HCT116 (cell line): ENCODE measurements around the gene CHTF18. TPM values are rescaled to one million over a fixed set of nuclear protein-coding genes. Genes with fewer than 3 reads are reported as not detected.
A peak's percentile ranks its signal among the peaks of the same experiment; 100 is the strongest.

Source experiments
- ATAC-seq: fragments of 200-7000 bp; cut with Tn5 transposase; 2 replicates; pipeline ENCODE4 v1.9.1; 2020; ENCODE audit warnings: mild to moderate bottlenecking, moderate library complexity
- BruUV-seq: library from RNA; stranded (reverse); fragments of 400-500 nt; replicated peaks from 2 replicates; lab custom pipeline; 2021; lab: Mats Ljungman, UMichigan
- CTCF ChIA-PET: fragments of 300-600 bp; sonication (Branson Sonifier 250); formaldehyde crosslinking; loops from one replicate; lab custom pipeline; 2021; ENCODE audit warnings: antibody characterized with exemption; lab: Charles Lee
- POLR2A ChIA-PET: fragments of 300-600, 350-600 bp; sonication (Branson Sonifier 250); formaldehyde crosslinking; loops from one replicate; lab custom pipeline; 2021; ENCODE audit warnings: antibody characterized with exemption; lab: Charles Lee
- RAD21 ChIA-PET, 2 experiments: fragments of 300-600 bp; sonication (Branson Sonifier 250); formaldehyde crosslinking; loops; one replicate each; lab custom pipeline; 2023; ENCODE audit warnings: low total read pairs in 2 of 2; ENCODE audit not compliant: uncharacterized antibody in 2 of 2, unreplicated experiment in 2 of 2, low non-redundant PET in 1 of 2; lab: Charles Lee
- DNase-seq: peaks from one replicate; pipeline ENCODE4 v3.0.0-alpha.2; 2010; ENCODE audit warnings: low read depth, low spot score
- H2AFZ ChIP-seq: fragments of 200-600 bp; shearing (Covaris generic), sonication (generic); 2 replicates; pipeline ENCODE4 v1.6.1; 2017; ENCODE audit warnings: low read depth, mixed run types, mixed read lengths, antibody characterized with exemption, low read length; ENCODE audit not compliant: poor library complexity, severe bottlenecking
- H3K27ac ChIP-seq: 2 replicates; pipeline ENCODE4 v1.5.1; 2012; ENCODE audit warnings: low read depth, low read length
- H3K27me3 ChIP-seq: fragments of 200-600 bp; sonication (generic); 2 replicates; pipeline ENCODE4 v1.6.1; 2016; ENCODE audit warnings: mixed run types, low read length, mixed read lengths; ENCODE audit not compliant: insufficient read depth
- H3K36me3 ChIP-seq, 2 experiments: fragments of 200-500 bp in 1 of 2; fragments of 200-600 bp in 1 of 2; sonication (Bioruptor generic) in 1 of 2; sonication (generic) in 1 of 2; 2 replicates each; pipeline versions ENCODE4 v1.5.1 to v1.6.1; 2014 to 2016; ENCODE audit warnings: low read length in 2 of 2, inconsistent platforms in 1 of 2, mixed read lengths in 1 of 2, mixed run types in 1 of 2; ENCODE audit not compliant: insufficient read depth in 2 of 2, control insufficient read depth in 1 of 2
- H3K4me1 ChIP-seq, 2 experiments: fragments of 200-600 bp in 1 of 2; sonication (generic) in 1 of 2; 2 replicates each; pipeline versions ENCODE4 v1.5.1 to v1.6.1; 2012 to 2017; ENCODE audit warnings: low read length in 2 of 2, inconsistent platforms in 1 of 2, mild to moderate bottlenecking in 1 of 2, mixed read lengths in 1 of 2, mixed run types in 1 of 2, moderate library complexity in 1 of 2; ENCODE audit not compliant: insufficient read depth in 2 of 2, control insufficient read depth in 1 of 2
- H3K4me2 ChIP-seq: fragments of 200-600 bp; sonication (generic); 2 replicates; pipeline ENCODE4 v1.6.1; 2017; ENCODE audit warnings: mixed run types, low read length, mixed read lengths
- H3K4me3 ChIP-seq, 2 experiments: fragments of 200-600 bp in 1 of 2; sonication (generic) in 1 of 2; replicated peaks in 1 of 2; 2 replicates each; pipeline ENCODE4 v1.5.1; 2011 to 2016; ENCODE audit warnings: low read length in 2 of 2, control low read depth in 1 of 2, low read depth in 1 of 2, mild to moderate bottlenecking in 1 of 2, mixed read lengths in 1 of 2, mixed run types in 1 of 2
- H3K79me2 ChIP-seq: fragments of 200-600 bp; sonication (generic); 2 replicates; pipeline ENCODE4 v1.6.1; 2017; ENCODE audit warnings: mild to moderate bottlenecking, mixed run types, low read length, moderate library complexity, mixed read lengths; ENCODE audit not compliant: insufficient read depth
- H3K9ac ChIP-seq: fragments of 200-600 bp; sonication (generic); 2 replicates; pipeline ENCODE4 v1.6.1; 2016; ENCODE audit warnings: low read length, mixed read lengths
- H3K9me2 ChIP-seq: fragments of 200-600 bp; sonication (generic), shearing (Covaris generic); 2 replicates; pipeline ENCODE4 v1.6.1; 2017; ENCODE audit warnings: mixed run types, mild to moderate bottlenecking, moderate library complexity; ENCODE audit not compliant: insufficient read depth
- H3K9me3 ChIP-seq, 2 experiments: fragments of 200-500 bp in 1 of 2; fragments of 200-600 bp in 1 of 2; sonication (Bioruptor generic) in 1 of 2; sonication (generic) in 1 of 2; 2 replicates each; pipeline ENCODE4 v1.6.1; 2014 to 2017; ENCODE audit warnings: low read length in 2 of 2, mixed read lengths in 2 of 2, inconsistent platforms in 1 of 2, low read depth in 1 of 2, mild to moderate bottlenecking in 1 of 2, mixed run types in 1 of 2, moderate library complexity in 1 of 2; ENCODE audit not compliant: control insufficient read depth in 1 of 2, insufficient read depth in 1 of 2
- H4K20me1 ChIP-seq: fragments of 200-600 bp; sonication (generic), shearing (Covaris generic); 2 replicates; pipeline ENCODE4 v1.6.1; 2017; ENCODE audit warnings: mixed run types, mild to moderate bottlenecking, moderate library complexity; ENCODE audit not compliant: insufficient read depth
- CBX3 ChIP-seq: IDR thresholded peaks from 2 replicates; pipeline ENCODE4 v1.6.1; 2012; ENCODE audit warnings: low read depth
- EZH2 ChIP-seq: fragments of 200-600 bp; sonication (generic); IDR thresholded peaks from 2 replicates; pipeline ENCODE4 v1.6.1; 2017; ENCODE audit warnings: antibody characterized with exemption, mixed run types
- FOSL1 ChIP-seq: IDR thresholded peaks from 2 replicates; pipeline ENCODE4 v1.6.1; 2012; ENCODE audit warnings: low read depth
- JUND ChIP-seq: IDR thresholded peaks from 2 replicates; pipeline ENCODE4 v1.6.1; 2012
- POLR2A ChIP-seq: IDR thresholded peaks from 2 replicates; pipeline ENCODE4 v1.7.0; 2011; ENCODE audit warnings: borderline replicate concordance; ENCODE audit not compliant: insufficient read depth, insufficient read length; ENCODE audit errors: extremely low read depth
- SIN3A ChIP-seq: IDR thresholded peaks from 2 replicates; pipeline ENCODE4 v1.6.1; 2012; ENCODE audit warnings: low read depth
- YY1 ChIP-seq: IDR thresholded peaks from 2 replicates; pipeline ENCODE4 v1.6.1; 2011; ENCODE audit warnings: low read length, low read depth, moderate library complexity, mild to moderate bottlenecking; ENCODE audit not compliant: insufficient replicate concordance; ENCODE audit errors: extremely low read depth
- intact Hi-C: fragments of 100-400 bp; cut with micrococcal nuclease; formaldehyde crosslinking; loops from 2 replicates; pipeline ENCODE4 v1.10.0; 2022
- total RNA-seq: library from RNA; stranded (reverse); gene quantifications from one replicate; pipeline ENCODE4 v1.2.1, GENCODE V29; 2021; ENCODE audit not compliant: unreplicated experiment
- TF ChIP-seq, protein P1 (sequence below): IDR thresholded peaks from 2 replicates; pipeline ENCODE4 v1.6.1; 2012; ENCODE audit warnings: low read depth

CHTF18 gene
- total RNA-seq, 1 experiment from 2014 or later: 145 TPM

DNA sequence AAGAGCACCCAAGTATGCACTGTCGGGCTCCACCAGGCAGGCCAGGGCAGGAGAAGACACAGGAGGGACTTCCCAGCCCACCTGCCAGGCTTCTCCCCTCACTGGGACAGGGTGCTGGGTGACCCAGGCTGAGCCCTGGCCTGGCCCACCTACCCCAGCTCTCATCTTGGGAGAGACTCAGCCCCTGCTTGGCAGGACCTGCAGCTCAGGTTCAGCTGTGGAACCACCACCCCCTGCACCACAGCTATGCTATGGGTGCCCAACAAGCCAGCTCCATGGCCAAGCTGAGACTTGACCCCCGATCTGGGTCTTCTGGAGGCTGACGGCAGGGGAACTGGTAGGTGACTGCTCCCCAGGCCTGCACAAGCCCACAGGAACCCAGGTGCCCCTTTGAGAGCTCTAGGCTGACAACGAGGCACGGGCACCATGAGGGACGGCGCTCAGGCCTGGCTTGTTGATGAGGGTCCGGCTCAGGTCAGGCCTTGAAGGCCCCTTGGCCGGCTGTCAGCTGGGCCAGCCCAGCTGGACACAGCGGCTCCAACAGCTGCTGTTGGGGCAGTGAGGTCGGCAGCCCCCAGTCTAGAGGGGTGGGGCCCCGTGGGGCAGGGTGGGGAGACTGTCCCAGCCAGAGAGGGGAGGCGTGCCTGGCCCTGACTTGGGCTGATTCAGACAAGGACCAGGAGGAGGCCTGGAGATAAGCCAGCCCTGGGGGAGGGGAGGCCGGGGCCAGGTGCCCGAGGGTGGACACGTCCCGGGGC is 4.8 kb upstream of the CHTF18 start:
- TF ChIP-seq FOSL1: no peak
- TF ChIP-seq SIN3A: no peak
- TF ChIP-seq YY1: no peak
- TF ChIP-seq POLR2A: peak; percentile 34
- TF ChIP-seq EZH2: no peak
- TF ChIP-seq JUND: no peak
- TF ChIP-seq, protein P1, sequence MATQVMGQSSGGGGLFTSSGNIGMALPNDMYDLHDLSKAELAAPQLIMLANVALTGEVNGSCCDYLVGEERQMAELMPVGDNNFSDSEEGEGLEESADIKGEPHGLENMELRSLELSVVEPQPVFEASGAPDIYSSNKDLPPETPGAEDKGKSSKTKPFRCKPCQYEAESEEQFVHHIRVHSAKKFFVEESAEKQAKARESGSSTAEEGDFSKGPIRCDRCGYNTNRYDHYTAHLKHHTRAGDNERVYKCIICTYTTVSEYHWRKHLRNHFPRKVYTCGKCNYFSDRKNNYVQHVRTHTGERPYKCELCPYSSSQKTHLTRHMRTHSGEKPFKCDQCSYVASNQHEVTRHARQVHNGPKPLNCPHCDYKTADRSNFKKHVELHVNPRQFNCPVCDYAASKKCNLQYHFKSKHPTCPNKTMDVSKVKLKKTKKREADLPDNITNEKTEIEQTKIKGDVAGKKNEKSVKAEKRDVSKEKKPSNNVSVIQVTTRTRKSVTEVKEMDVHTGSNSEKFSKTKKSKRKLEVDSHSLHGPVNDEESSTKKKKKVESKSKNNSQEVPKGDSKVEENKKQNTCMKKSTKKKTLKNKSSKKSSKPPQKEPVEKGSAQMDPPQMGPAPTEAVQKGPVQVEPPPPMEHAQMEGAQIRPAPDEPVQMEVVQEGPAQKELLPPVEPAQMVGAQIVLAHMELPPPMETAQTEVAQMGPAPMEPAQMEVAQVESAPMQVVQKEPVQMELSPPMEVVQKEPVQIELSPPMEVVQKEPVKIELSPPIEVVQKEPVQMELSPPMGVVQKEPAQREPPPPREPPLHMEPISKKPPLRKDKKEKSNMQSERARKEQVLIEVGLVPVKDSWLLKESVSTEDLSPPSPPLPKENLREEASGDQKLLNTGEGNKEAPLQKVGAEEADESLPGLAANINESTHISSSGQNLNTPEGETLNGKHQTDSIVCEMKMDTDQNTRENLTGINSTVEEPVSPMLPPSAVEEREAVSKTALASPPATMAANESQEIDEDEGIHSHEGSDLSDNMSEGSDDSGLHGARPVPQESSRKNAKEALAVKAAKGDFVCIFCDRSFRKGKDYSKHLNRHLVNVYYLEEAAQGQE: no peak
- no peak for TF ChIP-seq CBX3
- Histone ChIP-seq H4K20me1 (no peaks in the 10 kb centered on the region), H2AFZ (no peak overlapping the region), H3K9ac (no peak overlapping the region), H3K4me1 (peaks cover 2 to 31% of the 10 kb centered on the region in 2 experiments; a peak in 2 of 4 replicates), H3K9me2 (no peaks in the 10 kb centered on the region), H3K9me3 (no peaks in the 10 kb centered on the region), H3K4me3 (no peak overlapping the region), H3K36me3 (peaks cover 5 to 15% of the 10 kb centered on the region in 2 experiments; a peak in 3 of 4 replicates), H3K27me3 (no peaks in the 10 kb centered on the region), H3K27ac (no peak overlapping the region), H3K4me2 (no peak overlapping the region), H3K79me2 (peaks cover 24% of the 10 kb centered on the region)
- ChIA-PET CTCF (interaction anchor here (0.7 to 2.2 kb wide), 2 partner anchors 10 to 71 kb away, joined by 3 to 19 read pairs; no protein-coding TSS in a partner anchor), RAD21 (no interaction called here), POLR2A (interaction anchor here (0.7 kb wide), 1 partner anchor 11 kb away, joined by 3 read pairs; no protein-coding TSS in a partner anchor)
- ATAC-seq: no peak
- intact Hi-C loops: loop anchor here (2.0 kb wide), 1 partner anchor 39 kb away; no protein-coding TSS in a partner anchor
- DNase-seq: no peak
- BruUV-seq: no TSS peak
